GM10266 (cell line): ENCODE measurements around the gene ARHGAP15.

Experiments
- DNase-seq: peaks from one replicate; pipeline ENCODE4 v3.0.0; 2012; ENCODE audit errors: extremely low spot score
- TF ChIP-seq, protein P1 (sequence below): IDR thresholded peaks from 2 replicates; pipeline ENCODE4 v1.5.1; 2012; ENCODE audit warnings: mild to moderate bottlenecking, low read depth; ENCODE audit not compliant: control insufficient read depth, insufficient read depth; ENCODE audit errors: missing control alignments

ARHGAP15 gene

DNA sequence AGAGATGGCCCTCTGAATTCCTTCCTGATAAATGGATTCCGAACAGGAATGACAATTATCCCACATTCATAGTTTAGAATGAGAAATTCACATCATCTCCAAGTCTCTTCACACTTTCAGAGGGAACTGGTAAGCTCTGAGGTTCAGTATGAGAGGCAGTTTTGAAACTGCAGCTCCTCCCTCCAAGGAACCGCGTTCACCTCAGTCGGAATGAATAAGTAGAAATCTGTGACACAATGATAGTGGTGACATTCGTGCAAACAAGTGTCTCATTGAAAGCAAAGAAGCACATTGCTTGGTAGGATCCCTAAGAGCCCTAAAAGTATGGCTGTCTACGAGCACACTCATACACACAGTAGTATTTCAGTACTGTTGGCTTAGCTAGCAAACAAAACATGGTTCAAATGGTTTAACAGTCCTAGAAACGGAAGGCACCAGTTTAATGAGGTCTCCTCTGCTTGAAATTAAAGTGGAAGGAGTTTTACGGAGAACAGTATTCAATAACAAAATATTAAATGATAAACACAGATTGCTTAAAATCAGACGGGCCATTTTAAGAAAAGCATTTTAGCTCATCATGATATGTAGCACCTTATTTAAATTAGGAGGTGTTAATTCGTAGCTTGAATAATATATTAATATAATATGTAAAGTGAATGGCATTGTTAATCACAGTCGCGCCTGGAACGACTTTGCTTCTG, 225.0 kb downstream of the ARHGAP15 start:
- DNase-seq: no peak
- TF ChIP-seq, protein P1, sequence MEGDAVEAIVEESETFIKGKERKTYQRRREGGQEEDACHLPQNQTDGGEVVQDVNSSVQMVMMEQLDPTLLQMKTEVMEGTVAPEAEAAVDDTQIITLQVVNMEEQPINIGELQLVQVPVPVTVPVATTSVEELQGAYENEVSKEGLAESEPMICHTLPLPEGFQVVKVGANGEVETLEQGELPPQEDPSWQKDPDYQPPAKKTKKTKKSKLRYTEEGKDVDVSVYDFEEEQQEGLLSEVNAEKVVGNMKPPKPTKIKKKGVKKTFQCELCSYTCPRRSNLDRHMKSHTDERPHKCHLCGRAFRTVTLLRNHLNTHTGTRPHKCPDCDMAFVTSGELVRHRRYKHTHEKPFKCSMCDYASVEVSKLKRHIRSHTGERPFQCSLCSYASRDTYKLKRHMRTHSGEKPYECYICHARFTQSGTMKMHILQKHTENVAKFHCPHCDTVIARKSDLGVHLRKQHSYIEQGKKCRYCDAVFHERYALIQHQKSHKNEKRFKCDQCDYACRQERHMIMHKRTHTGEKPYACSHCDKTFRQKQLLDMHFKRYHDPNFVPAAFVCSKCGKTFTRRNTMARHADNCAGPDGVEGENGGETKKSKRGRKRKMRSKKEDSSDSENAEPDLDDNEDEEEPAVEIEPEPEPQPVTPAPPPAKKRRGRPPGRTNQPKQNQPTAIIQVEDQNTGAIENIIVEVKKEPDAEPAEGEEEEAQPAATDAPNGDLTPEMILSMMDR: no peak

DNA sequence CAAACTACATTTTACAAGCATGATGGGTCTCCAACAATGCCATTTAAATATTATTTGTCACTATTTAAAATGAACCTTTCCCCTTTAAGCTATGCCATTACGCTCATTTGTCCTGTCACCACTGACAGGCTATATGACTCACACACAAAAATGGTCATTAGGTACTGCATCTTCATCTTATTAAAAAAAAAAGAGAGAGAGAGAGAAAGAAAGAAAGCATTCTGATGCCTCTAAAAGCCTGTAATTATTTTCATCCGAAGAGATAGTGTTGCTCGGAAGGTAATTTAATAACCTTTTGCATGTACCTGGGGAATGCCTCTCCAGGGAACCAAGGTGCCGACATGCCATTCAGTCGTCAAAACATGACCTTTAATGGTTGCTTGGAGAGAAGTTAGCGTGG, 226.7 kb downstream of the ARHGAP15 start:
- TF ChIP-seq, protein P1: no peak
- DNase-seq: no peak

DNA sequence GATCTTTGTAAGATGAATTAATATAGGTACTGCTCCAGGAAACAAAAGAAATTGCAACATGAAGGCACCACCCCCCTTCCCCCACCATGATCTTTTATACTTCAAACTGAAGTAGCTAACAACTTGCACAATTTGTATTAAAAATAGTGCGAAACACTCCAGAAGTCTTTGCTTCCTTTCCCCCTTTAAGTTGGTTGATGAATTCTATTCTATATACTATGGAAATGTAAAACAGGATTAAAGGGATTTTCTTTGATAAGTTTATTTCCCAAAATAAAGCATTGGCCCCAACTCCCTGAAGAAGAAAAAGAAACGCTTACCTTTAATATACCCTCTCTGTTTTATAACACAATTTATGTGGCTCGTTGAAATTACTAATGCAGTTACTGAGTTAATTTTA, 227.1 kb downstream of the ARHGAP15 start:
- TF ChIP-seq, protein P1: no peak
- DNase-seq: no peak

DNA sequence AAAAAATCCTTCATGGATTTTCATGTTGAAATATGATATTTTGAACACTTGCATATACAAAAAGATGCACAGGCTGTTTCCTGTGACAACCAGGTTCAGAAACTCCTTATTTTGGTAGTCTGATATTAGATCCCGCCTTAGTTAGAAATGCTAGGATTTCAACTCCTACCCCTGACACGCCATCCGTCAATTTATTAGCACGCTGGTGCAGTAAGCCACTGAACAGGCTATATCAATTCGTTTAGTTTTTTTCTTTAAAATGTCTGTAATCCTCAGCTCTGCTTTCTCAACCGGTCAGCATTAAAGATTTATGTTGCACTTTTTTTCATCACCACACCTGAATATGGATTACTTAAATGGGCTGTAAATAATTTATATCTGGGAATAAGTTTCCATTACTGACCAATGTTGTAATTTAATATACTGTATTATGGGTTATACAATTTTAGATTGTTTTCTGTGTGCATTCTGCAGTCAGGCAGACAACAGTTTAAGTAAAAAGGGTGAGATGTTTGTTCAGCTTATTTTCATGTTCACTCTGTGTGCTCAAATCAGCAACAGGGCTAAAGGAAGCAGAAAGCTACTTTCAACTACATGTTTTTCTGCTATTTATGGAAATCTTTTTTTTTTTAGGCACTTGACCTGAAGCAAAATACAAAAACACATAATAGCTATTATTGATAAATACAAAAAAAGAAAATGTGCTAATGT, 227.7 kb downstream of the ARHGAP15 start:
- TF ChIP-seq, protein P1: no peak
- DNase-seq: no peak

DNA sequence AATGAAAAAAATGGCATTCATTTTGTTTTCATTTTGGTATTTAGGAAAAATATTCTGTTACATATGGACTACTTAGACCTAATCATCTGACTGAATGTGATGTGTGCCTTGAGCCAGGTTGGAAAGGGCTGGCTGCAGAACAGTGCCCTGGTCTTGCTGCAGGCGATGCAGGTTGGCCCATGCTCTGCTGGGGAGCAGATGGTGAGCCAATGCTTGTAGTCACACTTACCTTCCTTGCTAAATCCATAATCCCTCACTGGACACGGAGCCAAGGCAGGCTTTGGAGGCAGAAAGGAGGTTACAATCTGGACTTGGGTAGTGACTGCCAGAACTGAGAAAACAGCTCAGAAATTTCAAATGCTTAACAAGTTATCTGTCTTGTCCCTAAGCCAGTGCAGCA, 228.7 kb downstream of the ARHGAP15 start:
- no peak for DNase-seq
- TF ChIP-seq, protein P1: no peak

- no peak for DNase-seq
- TF ChIP-seq, protein P1: no peak
Observed at GRCh38 chr2:143361346-143361745, 232.1 kb downstream of the ARHGAP15 start.

GRCh38 chr2:143371616-143372015, 242.4 kb downstream of the ARHGAP15 start:
- TF ChIP-seq, protein P1: no peak
- DNase-seq: no peak
